ENCODE results near the gene C15orf39. TPM values are rescaled to one million over a fixed set of nuclear protein-coding genes. Genes with fewer than 3 reads are reported as not detected.
"Not testable (repeated sequence)": the region's sequence is repeated elsewhere in the genome, so short reads cannot be mapped to it uniquely, and the experiment has no call there.

Gene C15orf39
- total and polyA plus RNA-seq, 9 of the 15 experiments (the other 6 are each of a cell fraction or from before 2014, with no cell fraction given): 0.31 to 29.8 (median 4.4) TPM

- H3K9me3 ChIP-seq (replicated peaks; ENCODE audit: control insufficient read depth, insufficient read depth, low read depth, low read length); POLR2A ChIA-PET; H3K4me1 ChIP-seq (replicated peaks in 1 of 2; ENCODE audit: control insufficient read depth in 2 of 2, insufficient read depth in 2 of 2, low read length in 2 of 2); H3K27ac ChIP-seq (ENCODE audit: extremely low read depth, low read depth, low read length); H3K9ac ChIP-seq (ENCODE audit: insufficient read depth in 1 of 2, low read depth in 2 of 2, low read length in 2 of 2); CTCF ChIA-PET (ENCODE audit: low intra/inter-chr PET ratio); H3K79me2 ChIP-seq (ENCODE audit: control insufficient read depth, insufficient read depth, low read length); H3K27me3 ChIP-seq (ENCODE audit: control insufficient read depth in 2 of 2, insufficient read depth in 2 of 2, low read length in 2 of 2); H3K36me3 ChIP-seq (ENCODE audit: control insufficient read depth, insufficient read depth, low read length); DNase-seq (ENCODE audit: extremely low read depth in 1 of 4, low spot score in 3 of 4); BruUV-seq (replicated peaks); intact Hi-C loops (cut with micrococcal nuclease); H2AFZ ChIP-seq (ENCODE audit: low read depth, low read length); ATAC-seq; FAIRE-seq; H4K20me1 ChIP-seq (replicated peaks; ENCODE audit: control insufficient read depth, insufficient read depth, low read length); in situ Hi-C loops (cut with MboI); H3K4me2 ChIP-seq (ENCODE audit: insufficient read depth, low read length); H3K9me1 ChIP-seq (ENCODE audit: control insufficient read depth, insufficient read depth, low read length); H3K4me3 ChIP-seq: not testable (repeated sequence)
- 0% methylated on average over 6 of the region's 16 CpGs for WGBS (ENCODE audit: insufficient coverage, low coverage, missing lambda C conversion rate)
Measured at GRCh38 chr15:75258620-75259343, 57.1 kb downstream of the C15orf39 start.

GRCh38 chr15:75259873-75260272, 58.2 kb downstream of the C15orf39 start:
- ATAC-seq; in situ Hi-C loops (cut with MboI); H2AFZ ChIP-seq (ENCODE audit: low read depth, low read length); H3K4me3 ChIP-seq; H3K27ac ChIP-seq (ENCODE audit: extremely low read depth, low read depth, low read length); FAIRE-seq; CTCF ChIA-PET (ENCODE audit: low intra/inter-chr PET ratio); H3K27me3 ChIP-seq (ENCODE audit: control insufficient read depth in 2 of 2, insufficient read depth in 2 of 2, low read length in 2 of 2); H3K4me1 ChIP-seq (replicated peaks in 1 of 2; ENCODE audit: control insufficient read depth in 2 of 2, insufficient read depth in 2 of 2, low read length in 2 of 2); H3K36me3 ChIP-seq (ENCODE audit: control insufficient read depth, insufficient read depth, low read length); DNase-seq (ENCODE audit: extremely low read depth in 1 of 4, low spot score in 3 of 4); BruUV-seq (replicated peaks); POLR2A ChIA-PET; intact Hi-C loops (cut with micrococcal nuclease); H3K9me1 ChIP-seq (ENCODE audit: control insufficient read depth, insufficient read depth, low read length); H3K4me2 ChIP-seq (ENCODE audit: insufficient read depth, low read length); H3K9me3 ChIP-seq (replicated peaks; ENCODE audit: control insufficient read depth, insufficient read depth, low read depth, low read length); H3K79me2 ChIP-seq (ENCODE audit: control insufficient read depth, insufficient read depth, low read length); H3K9ac ChIP-seq (ENCODE audit: insufficient read depth in 1 of 2, low read depth in 2 of 2, low read length in 2 of 2); H4K20me1 ChIP-seq (replicated peaks; ENCODE audit: control insufficient read depth, insufficient read depth, low read length): not testable (repeated sequence)
- no CpG with 5 or more reads among the region's 3 CpGs for WGBS (ENCODE audit: insufficient coverage, low coverage, missing lambda C conversion rate)

Small RNAs within 50 kb of the gene (small RNA-seq; reads per million reads assigned to genes)
- gene AC068338.1: not detected

Other genes with a start within 250 kb of the C15orf39 start
Only the 7 nearest of the 9 such genes appear.
- not detected in 2 replicates for gene SCAMP5, start 206.3 kb upstream of the C15orf39 start, total RNA-seq (2014; rRNA removed)
- gene SCAMP5, start 206.3 kb upstream of the C15orf39 start, total RNA-seq (2014; rRNA removed; fragmentation: Illumina TruSeq; extraction: Trizol): not detected in 2 replicates
- 0.08 and 0.11 TPM in 2 replicates for gene SCAMP5, start 206.3 kb upstream of the C15orf39 start, total RNA-seq (2015; rRNA removed; fragmentation: Illumina TruSeq; extraction: Trizol)
- 0.27 and 0.31 TPM in 2 replicates for gene SCAMP5, start 206.3 kb upstream of the C15orf39 start, total RNA-seq (2021)
- 0.24 and 0.29 TPM in 2 replicates for gene SCAMP5, start 206.3 kb upstream of the C15orf39 start, polyA plus RNA-seq (2011; rRNA removed)
- gene SCAMP5, start 206.3 kb upstream of the C15orf39 start, polyA plus RNA-seq (2014; fragmentation: Illumina TruSeq; extraction: Trizol): 0.09 and 0.15 TPM in 2 replicates
- not detected for gene SCAMP5, start 206.3 kb upstream of the C15orf39 start, polyA plus RNA-seq (2014; fragmentation: Nextera tagmentation; extraction: Ambion mirVana)
- not detected in 2 replicates for gene SCAMP5, start 206.3 kb upstream of the C15orf39 start, polyA plus RNA-seq (2014; rRNA removed)
- 16.3 and 17.1 TPM in 2 replicates for gene PPCDC, start 178.3 kb upstream of the C15orf39 start, total RNA-seq (2014; rRNA removed)
- gene PPCDC, start 178.3 kb upstream of the C15orf39 start, total RNA-seq (2014; rRNA removed; fragmentation: Illumina TruSeq; extraction: Trizol): 6.4 and 10.9 TPM in 2 replicates
- 9.7 and 13.5 TPM in 2 replicates for gene PPCDC, start 178.3 kb upstream of the C15orf39 start, total RNA-seq (2015; rRNA removed; fragmentation: Illumina TruSeq; extraction: Trizol)
- gene PPCDC, start 178.3 kb upstream of the C15orf39 start, total RNA-seq (2021): 15.2 and 16.7 TPM in 2 replicates
- gene PPCDC, start 178.3 kb upstream of the C15orf39 start, polyA plus RNA-seq (2011; rRNA removed): 16.7 and 17.9 TPM in 2 replicates
- gene PPCDC, start 178.3 kb upstream of the C15orf39 start, polyA plus RNA-seq (2014; fragmentation: Illumina TruSeq; extraction: Trizol): 21.7 and 24.9 TPM in 2 replicates
- gene PPCDC, start 178.3 kb upstream of the C15orf39 start, polyA plus RNA-seq (2014; fragmentation: Nextera tagmentation; extraction: Ambion mirVana): 10 to 100 TPM; 50.0 to 53.6 TPM
- 34.8 and 41.6 TPM in 2 replicates for gene PPCDC, start 178.3 kb upstream of the C15orf39 start, polyA plus RNA-seq (2014; rRNA removed)
- gene GOLGA6C, start 56.5 kb downstream of the C15orf39 start, total RNA-seq (2014; rRNA removed): not detected in 2 replicates
- not detected in 2 replicates for gene GOLGA6C, start 56.5 kb downstream of the C15orf39 start, total RNA-seq (2014; rRNA removed; fragmentation: Illumina TruSeq; extraction: Trizol)
- gene GOLGA6C, start 56.5 kb downstream of the C15orf39 start, total RNA-seq (2015; rRNA removed; fragmentation: Illumina TruSeq; extraction: Trizol): not detected in 2 replicates
- not detected in 2 replicates for gene GOLGA6C, start 56.5 kb downstream of the C15orf39 start, total RNA-seq (2021)
- gene GOLGA6C, start 56.5 kb downstream of the C15orf39 start, polyA plus RNA-seq (2011; rRNA removed): not detected in 2 replicates
- not detected in 2 replicates for gene GOLGA6C, start 56.5 kb downstream of the C15orf39 start, polyA plus RNA-seq (2014; fragmentation: Illumina TruSeq; extraction: Trizol)
- gene GOLGA6C, start 56.5 kb downstream of the C15orf39 start, polyA plus RNA-seq (2014; fragmentation: Nextera tagmentation; extraction: Ambion mirVana): not detected
- not detected in 2 replicates for gene GOLGA6C, start 56.5 kb downstream of the C15orf39 start, polyA plus RNA-seq (2014; rRNA removed)
- not detected in 2 replicates for gene GOLGA6D, start 81.0 kb downstream of the C15orf39 start, total RNA-seq (2014; rRNA removed)
- gene GOLGA6D, start 81.0 kb downstream of the C15orf39 start, total RNA-seq (2014; rRNA removed; fragmentation: Illumina TruSeq; extraction: Trizol): not detected in 2 replicates
- gene GOLGA6D, start 81.0 kb downstream of the C15orf39 start, total RNA-seq (2015; rRNA removed; fragmentation: Illumina TruSeq; extraction: Trizol): not detected in 2 replicates
- gene GOLGA6D, start 81.0 kb downstream of the C15orf39 start, total RNA-seq (2021): not detected in 2 replicates
- not detected in 2 replicates for gene GOLGA6D, start 81.0 kb downstream of the C15orf39 start, polyA plus RNA-seq (2011; rRNA removed)
- gene GOLGA6D, start 81.0 kb downstream of the C15orf39 start, polyA plus RNA-seq (2014; fragmentation: Illumina TruSeq; extraction: Trizol): not detected in 2 replicates
- gene GOLGA6D, start 81.0 kb downstream of the C15orf39 start, polyA plus RNA-seq (2014; fragmentation: Nextera tagmentation; extraction: Ambion mirVana): not detected
- not detected in 2 replicates for gene GOLGA6D, start 81.0 kb downstream of the C15orf39 start, polyA plus RNA-seq (2014; rRNA removed)
- 137 and 140 TPM in 2 replicates for gene COMMD4, start 134.2 kb downstream of the C15orf39 start, total RNA-seq (2014; rRNA removed)
- 35.6 and 50.0 TPM in 2 replicates for gene COMMD4, start 134.2 kb downstream of the C15orf39 start, total RNA-seq (2014; rRNA removed; fragmentation: Illumina TruSeq; extraction: Trizol)
- 63.2 and 63.9 TPM in 2 replicates for gene COMMD4, start 134.2 kb downstream of the C15orf39 start, total RNA-seq (2015; rRNA removed; fragmentation: Illumina TruSeq; extraction: Trizol)
- gene COMMD4, start 134.2 kb downstream of the C15orf39 start, total RNA-seq (2021): 104 and 112 TPM in 2 replicates
- gene COMMD4, start 134.2 kb downstream of the C15orf39 start, polyA plus RNA-seq (2011; rRNA removed): 77.1 and 77.6 TPM in 2 replicates
- 43.9 and 64.1 TPM in 2 replicates for gene COMMD4, start 134.2 kb downstream of the C15orf39 start, polyA plus RNA-seq (2014; fragmentation: Illumina TruSeq; extraction: Trizol)
- gene COMMD4, start 134.2 kb downstream of the C15orf39 start, polyA plus RNA-seq (2014; fragmentation: Nextera tagmentation; extraction: Ambion mirVana): 10 to 100 TPM; 20.4 to 39.2 TPM
- 124 and 138 TPM in 2 replicates for gene COMMD4, start 134.2 kb downstream of the C15orf39 start, polyA plus RNA-seq (2014; rRNA removed)
- gene NEIL1, start 145.2 kb downstream of the C15orf39 start, total RNA-seq (2014; rRNA removed): 2.5 and 3.2 TPM in 2 replicates
- gene NEIL1, start 145.2 kb downstream of the C15orf39 start, total RNA-seq (2014; rRNA removed; fragmentation: Illumina TruSeq; extraction: Trizol): 0.80 and 1.4 TPM in 2 replicates
- gene NEIL1, start 145.2 kb downstream of the C15orf39 start, total RNA-seq (2015; rRNA removed; fragmentation: Illumina TruSeq; extraction: Trizol): 1.6 and 2.4 TPM in 2 replicates
- gene NEIL1, start 145.2 kb downstream of the C15orf39 start, total RNA-seq (2021): 3.7 and 4.9 TPM in 2 replicates
- 4.3 and 6.1 TPM in 2 replicates for gene NEIL1, start 145.2 kb downstream of the C15orf39 start, polyA plus RNA-seq (2011; rRNA removed)
- 1.7 and 3.1 TPM in 2 replicates for gene NEIL1, start 145.2 kb downstream of the C15orf39 start, polyA plus RNA-seq (2014; fragmentation: Illumina TruSeq; extraction: Trizol)
- gene NEIL1, start 145.2 kb downstream of the C15orf39 start, polyA plus RNA-seq (2014; fragmentation: Nextera tagmentation; extraction: Ambion mirVana): under 1 TPM; 0.14 to 0.28 TPM
- gene NEIL1, start 145.2 kb downstream of the C15orf39 start, polyA plus RNA-seq (2014; rRNA removed): 4.0 and 7.1 TPM in 2 replicates
- 57.9 and 67.5 TPM in 2 replicates for gene MAN2C1, start 166.7 kb downstream of the C15orf39 start, total RNA-seq (2014; rRNA removed)
- 27.9 and 31.6 TPM in 2 replicates for gene MAN2C1, start 166.7 kb downstream of the C15orf39 start, total RNA-seq (2014; rRNA removed; fragmentation: Illumina TruSeq; extraction: Trizol)
- 40.2 and 42.5 TPM in 2 replicates for gene MAN2C1, start 166.7 kb downstream of the C15orf39 start, total RNA-seq (2015; rRNA removed; fragmentation: Illumina TruSeq; extraction: Trizol)
- gene MAN2C1, start 166.7 kb downstream of the C15orf39 start, total RNA-seq (2021): 113 and 120 TPM in 2 replicates
- 39.9 and 91.5 TPM in 2 replicates for gene MAN2C1, start 166.7 kb downstream of the C15orf39 start, polyA plus RNA-seq (2011; rRNA removed)
- gene MAN2C1, start 166.7 kb downstream of the C15orf39 start, polyA plus RNA-seq (2014; fragmentation: Illumina TruSeq; extraction: Trizol): 38.4 and 56.1 TPM in 2 replicates
- gene MAN2C1, start 166.7 kb downstream of the C15orf39 start, polyA plus RNA-seq (2014; fragmentation: Nextera tagmentation; extraction: Ambion mirVana): 1 to 10 TPM; 2.0 TPM
- 101 and 141 TPM in 2 replicates for gene MAN2C1, start 166.7 kb downstream of the C15orf39 start, polyA plus RNA-seq (2014; rRNA removed)